AG04449 (cell line): ENCODE results near the gene HOXB1.
A peak's percentile ranks its signal among the peaks of the same experiment; 100 is the strongest.
"Not testable (repeated sequence)": the region's sequence is repeated elsewhere in the genome, so short reads cannot be mapped to it uniquely, and the experiment has no call there.

Experiments used
- CTCF ChIA-PET: fragments of 350-600 bp; formaldehyde crosslinking; extraction: SDS; loops from one replicate; lab custom pipeline; 2021; ENCODE audit warnings: antibody characterized with exemption; lab: Yijun Ruan, JAX
- POLR2A ChIA-PET: fragments of 400-600, 350-600 bp; formaldehyde crosslinking; extraction: SDS; loops from one replicate; lab custom pipeline; 2020; ENCODE audit warnings: antibody characterized with exemption, inconsistent platforms; lab: Yijun Ruan, JAX
- DNase-seq: peaks from one replicate; pipeline ENCODE4 v3.0.0-alpha.2; 2010; ENCODE audit warnings: low read depth, low spot score
- H3K4me3 ChIP-seq: 2 replicates; pipeline ENCODE4 v1.5.1; 2011; ENCODE audit warnings: low read depth, mild to moderate bottlenecking, control low read depth, low read length
- CTCF ChIP-seq: IDR thresholded peaks from one replicate; pipeline ENCODE4 v1.5.1; 2011; ENCODE audit warnings: mild to moderate bottlenecking, moderate library complexity, low read length, control low read depth, inconsistent platforms; ENCODE audit not compliant: insufficient read depth; ENCODE audit errors: missing control alignments

The HOXB1 gene

GRCh38 chr17:48514477-48514876 lies 16.3 kb downstream of the HOXB1 start:
- no peak for TF ChIP-seq CTCF

GRCh38 chr17:48513666-48514455 lies 16.9 kb downstream of the HOXB1 start:
- CTCF ChIA-PET: interaction anchor here (0.9 to 4.3 kb wide), 2 partner anchors 8 to 13 kb away, joined by 3 to 34 read pairs; no protein-coding TSS in a partner anchor

More at GRCh38 chr17:48514477-48514876, 16.3 kb downstream of the HOXB1 start:
- ChIA-PET CTCF (no interaction called here), POLR2A (no interaction called here)
- H3K4me3 ChIP-seq: no peak overlapping the region
- DNase-seq: no peak

GRCh38 chr17:48513097-48513496 lies 17.7 kb downstream of the HOXB1 start:
- ChIA-PET POLR2A (no interaction called here), CTCF (interaction anchor here (0.9 to 4.3 kb wide), 2 partner anchors 9 to 12 kb away, joined by 3 to 34 read pairs; no protein-coding TSS in a partner anchor)
- H3K4me3 ChIP-seq: no peak overlapping the region
- no peak for TF ChIP-seq CTCF
- no peak for DNase-seq

More at GRCh38 chr17:48513666-48514455, 16.9 kb downstream of the HOXB1 start:
- POLR2A ChIA-PET: no interaction called here
- H3K4me3 ChIP-seq: no peak overlapping the region
- no peak for DNase-seq
- TF ChIP-seq CTCF: no peak

GRCh38 chr17:48510761-48511604 lies 19.8 kb downstream of the HOXB1 start:
- H3K4me3 ChIP-seq: no peak overlapping the region
- ChIA-PET POLR2A (interaction anchor here (0.6 to 0.7 kb wide), 2 partner anchors 29 to 68 kb away, joined by 4 to 5 read pairs; no protein-coding TSS in a partner anchor), CTCF (interaction anchor here (1.3 to 4.3 kb wide), 3 partner anchors 10 to 13 kb away, joined by 3 to 34 read pairs (median 16); no protein-coding TSS in a partner anchor)
- DNase-seq: peak; percentile 29
- no peak for TF ChIP-seq CTCF

- TF ChIP-seq CTCF: no peak
- H3K4me3 ChIP-seq: no peak overlapping the region
- ChIA-PET CTCF (interaction anchor here (1.3 to 4.3 kb wide), 3 partner anchors 9 to 12 kb away, joined by 3 to 34 read pairs (median 16); no protein-coding TSS in a partner anchor), POLR2A (interaction anchor here (1.3 kb wide), 1 partner anchor 9 kb away, joined by 3 read pairs; no protein-coding TSS in a partner anchor)
- DNase-seq: no peak
Observed at GRCh38 chr17:48510381-48510760, 20.4 kb downstream of the HOXB1 start.

- CTCF ChIA-PET: interaction anchor here (1.3 to 4.3 kb wide), 3 partner anchors 9 to 12 kb away, joined by 3 to 34 read pairs (median 16); no protein-coding TSS in a partner anchor
- POLR2A ChIA-PET: interaction anchor here (1.3 kb wide), 1 partner anchor 9 kb away, joined by 3 read pairs; no protein-coding TSS in a partner anchor
- not testable (repeated sequence) for DNase-seq, H3K4me3 ChIP-seq
Observed at GRCh38 chr17:48509708-48510107, 21.1 kb downstream of the HOXB1 start.
